Measurements from ENCODE around the gene TPGS1.

Gene TPGS1

GRCh38 chr19:496112-496665 is 11.1 kb upstream of the TPGS1 start, which contains the start of gene MADCAM1:
TSS of gene MADCAM1 (plus strand) at chr19:496486. CDS start at chr19:496500, 14 bp downstream.
- no peak for DNase-seq

- no peak for DNase-seq
Measured at GRCh38 chr19:496986-497385, 10.3 kb upstream of the TPGS1 start.

GRCh38 chr19:497491-497868 is 9.8 kb upstream of the TPGS1 start:
- no peak for DNase-seq

- DNase-seq: no peak
Measured at GRCh38 chr19:497869-498510, 9.3 kb upstream of the TPGS1 start.

- DNase-seq: no peak
Measured at GRCh38 chr19:498511-498891, 8.8 kb upstream of the TPGS1 start.

GRCh38 chr19:498977-499623 is 8.2 kb upstream of the TPGS1 start:
- DNase-seq: no peak

GRCh38 chr19:501646-502045 is 5.7 kb upstream of the TPGS1 start:
- no peak for DNase-seq

- no peak for DNase-seq
Measured at GRCh38 chr19:504616-505015, 2.7 kb upstream of the TPGS1 start.

- DNase-seq: peak; percentile 100
Measured at GRCh38 chr19:506404-507285, 652 bp upstream of the TPGS1 start.

GRCh38 chr19:508204-509150 is 1.2 kb downstream of the TPGS1 start:
- no peak for DNase-seq

- DNase-seq: peak; percentile 90
Measured at GRCh38 chr19:510606-511100, 3.4 kb downstream of the TPGS1 start.

GRCh38 chr19:511101-511851 is 4.0 kb downstream of the TPGS1 start:
- peak; percentile 97 for DNase-seq

- DNase-seq: peak; percentile 85
Measured at GRCh38 chr19:512547-513365, 5.5 kb downstream of the TPGS1 start.

GRCh38 chr19:513368-514165 is 6.3 kb downstream of the TPGS1 start:
- DNase-seq: no peak

- DNase-seq: no peak
Measured at GRCh38 chr19:514166-514663, 6.9 kb downstream of the TPGS1 start.

GRCh38 chr19:517721-518597 is 10.7 kb downstream of the TPGS1 start:
- no peak for DNase-seq

- DNase-seq: no peak
Measured at GRCh38 chr19:518598-519231, 11.4 kb downstream of the TPGS1 start.

GRCh38 chr19:519449-519865 is 12.2 kb downstream of the TPGS1 start:
- no peak for DNase-seq

Data from NCI-H345 (cell line).